HCT116 (cell line): ENCODE measurements around the gene DARS1. TPM values are rescaled to one million over a fixed set of nuclear protein-coding genes. Genes with fewer than 3 reads are reported as not detected.
A peak's percentile ranks its signal among the peaks of the same experiment; 100 is the strongest.

Experiments
- ATAC-seq: fragments of 200-7000 bp; cut with Tn5 transposase; 2 replicates; pipeline ENCODE4 v1.9.1; 2020; ENCODE audit warnings: mild to moderate bottlenecking, moderate library complexity
- BruUV-seq: library from RNA; stranded (reverse); fragments of 400-500 nt; replicated peaks from 2 replicates; lab custom pipeline; 2021; lab: Mats Ljungman, UMichigan
- CTCF ChIA-PET: fragments of 300-600 bp; sonication (Branson Sonifier 250); formaldehyde crosslinking; loops from one replicate; lab custom pipeline; 2021; ENCODE audit warnings: antibody characterized with exemption; lab: Charles Lee
- POLR2A ChIA-PET: fragments of 300-600, 350-600 bp; sonication (Branson Sonifier 250); formaldehyde crosslinking; loops from one replicate; lab custom pipeline; 2021; ENCODE audit warnings: antibody characterized with exemption; lab: Charles Lee
- RAD21 ChIA-PET, 2 experiments: fragments of 300-600 bp; sonication (Branson Sonifier 250); formaldehyde crosslinking; loops; one replicate each; lab custom pipeline; 2023; ENCODE audit warnings: low total read pairs in 2 of 2; ENCODE audit not compliant: uncharacterized antibody in 2 of 2, unreplicated experiment in 2 of 2, low non-redundant PET in 1 of 2; lab: Charles Lee
- DNase-seq: peaks from one replicate; pipeline ENCODE4 v3.0.0-alpha.2; 2010; ENCODE audit warnings: low read depth, low spot score
- H2AFZ ChIP-seq: fragments of 200-600 bp; shearing (Covaris generic), sonication (generic); 2 replicates; pipeline ENCODE4 v1.6.1; 2017; ENCODE audit warnings: low read depth, mixed run types, mixed read lengths, antibody characterized with exemption, low read length; ENCODE audit not compliant: poor library complexity, severe bottlenecking
- H3K27ac ChIP-seq: 2 replicates; pipeline ENCODE4 v1.5.1; 2012; ENCODE audit warnings: low read depth, low read length
- H3K27me3 ChIP-seq: fragments of 200-600 bp; sonication (generic); 2 replicates; pipeline ENCODE4 v1.6.1; 2016; ENCODE audit warnings: mixed run types, low read length, mixed read lengths; ENCODE audit not compliant: insufficient read depth
- H3K36me3 ChIP-seq, 2 experiments: fragments of 200-500 bp in 1 of 2; fragments of 200-600 bp in 1 of 2; sonication (Bioruptor generic) in 1 of 2; sonication (generic) in 1 of 2; 2 replicates each; pipeline versions ENCODE4 v1.5.1 to v1.6.1; 2014 to 2016; ENCODE audit warnings: low read length in 2 of 2, inconsistent platforms in 1 of 2, mixed read lengths in 1 of 2, mixed run types in 1 of 2; ENCODE audit not compliant: insufficient read depth in 2 of 2, control insufficient read depth in 1 of 2
- H3K4me1 ChIP-seq, 2 experiments: fragments of 200-600 bp in 1 of 2; sonication (generic) in 1 of 2; 2 replicates each; pipeline versions ENCODE4 v1.5.1 to v1.6.1; 2012 to 2017; ENCODE audit warnings: low read length in 2 of 2, inconsistent platforms in 1 of 2, mild to moderate bottlenecking in 1 of 2, mixed read lengths in 1 of 2, mixed run types in 1 of 2, moderate library complexity in 1 of 2; ENCODE audit not compliant: insufficient read depth in 2 of 2, control insufficient read depth in 1 of 2
- H3K4me2 ChIP-seq: fragments of 200-600 bp; sonication (generic); 2 replicates; pipeline ENCODE4 v1.6.1; 2017; ENCODE audit warnings: mixed run types, low read length, mixed read lengths
- H3K4me3 ChIP-seq, 2 experiments: fragments of 200-600 bp in 1 of 2; sonication (generic) in 1 of 2; replicated peaks in 1 of 2; 2 replicates each; pipeline ENCODE4 v1.5.1; 2011 to 2016; ENCODE audit warnings: low read length in 2 of 2, control low read depth in 1 of 2, low read depth in 1 of 2, mild to moderate bottlenecking in 1 of 2, mixed read lengths in 1 of 2, mixed run types in 1 of 2
- H3K79me2 ChIP-seq: fragments of 200-600 bp; sonication (generic); 2 replicates; pipeline ENCODE4 v1.6.1; 2017; ENCODE audit warnings: mild to moderate bottlenecking, mixed run types, low read length, moderate library complexity, mixed read lengths; ENCODE audit not compliant: insufficient read depth
- H3K9ac ChIP-seq: fragments of 200-600 bp; sonication (generic); 2 replicates; pipeline ENCODE4 v1.6.1; 2016; ENCODE audit warnings: low read length, mixed read lengths
- H3K9me2 ChIP-seq: fragments of 200-600 bp; sonication (generic), shearing (Covaris generic); 2 replicates; pipeline ENCODE4 v1.6.1; 2017; ENCODE audit warnings: mixed run types, mild to moderate bottlenecking, moderate library complexity; ENCODE audit not compliant: insufficient read depth
- H3K9me3 ChIP-seq, 2 experiments: fragments of 200-500 bp in 1 of 2; fragments of 200-600 bp in 1 of 2; sonication (Bioruptor generic) in 1 of 2; sonication (generic) in 1 of 2; 2 replicates each; pipeline ENCODE4 v1.6.1; 2014 to 2017; ENCODE audit warnings: low read length in 2 of 2, mixed read lengths in 2 of 2, inconsistent platforms in 1 of 2, low read depth in 1 of 2, mild to moderate bottlenecking in 1 of 2, mixed run types in 1 of 2, moderate library complexity in 1 of 2; ENCODE audit not compliant: control insufficient read depth in 1 of 2, insufficient read depth in 1 of 2
- H4K20me1 ChIP-seq: fragments of 200-600 bp; sonication (generic), shearing (Covaris generic); 2 replicates; pipeline ENCODE4 v1.6.1; 2017; ENCODE audit warnings: mixed run types, mild to moderate bottlenecking, moderate library complexity; ENCODE audit not compliant: insufficient read depth
- CEBPB ChIP-seq: IDR thresholded peaks from 2 replicates; pipeline ENCODE4 v1.6.1; 2012; ENCODE audit warnings: low read depth
- EGR1 ChIP-seq: IDR thresholded peaks from 2 replicates; pipeline ENCODE4 v1.6.1; 2012; ENCODE audit warnings: low read depth
- EZH2 ChIP-seq: fragments of 200-600 bp; sonication (generic); IDR thresholded peaks from 2 replicates; pipeline ENCODE4 v1.6.1; 2017; ENCODE audit warnings: antibody characterized with exemption, mixed run types
- EZH2phosphoT487 ChIP-seq: fragments of 200-600 bp; IDR thresholded peaks from 2 replicates; pipeline ENCODE4 v1.6.1; 2018; ENCODE audit warnings: antibody characterized with exemption, borderline replicate concordance
- FOSL1 ChIP-seq: IDR thresholded peaks from 2 replicates; pipeline ENCODE4 v1.6.1; 2012; ENCODE audit warnings: low read depth
- JUND ChIP-seq: IDR thresholded peaks from 2 replicates; pipeline ENCODE4 v1.6.1; 2012
- POLR2A ChIP-seq: IDR thresholded peaks from 2 replicates; pipeline ENCODE4 v1.7.0; 2011; ENCODE audit warnings: borderline replicate concordance; ENCODE audit not compliant: insufficient read depth, insufficient read length; ENCODE audit errors: extremely low read depth
- POLR2AphosphoS5 ChIP-seq: IDR thresholded peaks from 2 replicates; pipeline ENCODE4 v1.6.1; 2011; ENCODE audit warnings: mild to moderate bottlenecking, low read depth, low read length, moderate library complexity
- RAD21 ChIP-seq: IDR thresholded peaks from 2 replicates; pipeline ENCODE4 v1.6.1; 2012; ENCODE audit warnings: low read depth, mild to moderate bottlenecking
- SIN3A ChIP-seq: IDR thresholded peaks from 2 replicates; pipeline ENCODE4 v1.6.1; 2012; ENCODE audit warnings: low read depth
- SP1 ChIP-seq: IDR thresholded peaks from 2 replicates; pipeline ENCODE4 v1.6.1; 2012; ENCODE audit warnings: low read depth
- SRF ChIP-seq: IDR thresholded peaks from 2 replicates; pipeline ENCODE4 v1.6.1; 2012; ENCODE audit warnings: low read depth
- TCF7L2 ChIP-seq: IDR thresholded peaks from 2 replicates; pipeline ENCODE4 v1.7.0; 2011; ENCODE audit warnings: borderline replicate concordance, inconsistent platforms; ENCODE audit not compliant: insufficient read depth, insufficient read length; ENCODE audit errors: extremely low read depth
- YY1 ChIP-seq: IDR thresholded peaks from 2 replicates; pipeline ENCODE4 v1.6.1; 2011; ENCODE audit warnings: low read length, low read depth, moderate library complexity, mild to moderate bottlenecking; ENCODE audit not compliant: insufficient replicate concordance; ENCODE audit errors: extremely low read depth
- ZFX ChIP-seq: fragments of 450-650 bp; IDR thresholded peaks from 2 replicates; pipeline ENCODE4 v1.6.1; 2017
- ZNF274 ChIP-seq: fragments of 200-500 bp; sonication (Bioruptor generic); IDR thresholded peaks from 2 replicates; pipeline ENCODE4 v1.6.1; 2014; ENCODE audit warnings: mild to moderate bottlenecking, low read depth, low read length, inconsistent platforms
- intact Hi-C: fragments of 100-400 bp; cut with micrococcal nuclease; formaldehyde crosslinking; loops from 2 replicates; pipeline ENCODE4 v1.10.0; 2022
- total RNA-seq: library from RNA; stranded (reverse); gene quantifications from one replicate; pipeline ENCODE4 v1.2.1, GENCODE V29; 2021; ENCODE audit not compliant: unreplicated experiment
- TF ChIP-seq, protein P1 (sequence below), 3 experiments: fragments of 200-600 bp in 1 of 3; sonication (generic) in 1 of 3; IDR thresholded peaks in 2 of 3; conservative IDR thresholded peaks in 1 of 3; 2 replicates each; pipeline ENCODE4 v1.5.1; 2012 to 2017; ENCODE audit warnings: low read depth in 2 of 3, low read length in 2 of 3, antibody characterized with exemption in 1 of 3, borderline replicate concordance in 1 of 3, control low read depth in 1 of 3, mild to moderate bottlenecking in 1 of 3, mixed read lengths in 1 of 3, mixed run types in 1 of 3, moderate library complexity in 1 of 3; ENCODE audit not compliant: insufficient read depth in 1 of 3
- TF ChIP-seq, protein P2 (sequence below): IDR thresholded peaks from 2 replicates; pipeline ENCODE4 v1.6.1; 2011; ENCODE audit warnings: mild to moderate bottlenecking, low read length, moderate library complexity; ENCODE audit not compliant: insufficient replicate concordance; ENCODE audit errors: extremely low read depth
- TF ChIP-seq, protein P3 (sequence below): IDR thresholded peaks from 2 replicates; pipeline ENCODE4 v1.6.1; 2012
- TF ChIP-seq, protein P4 (sequence below): IDR thresholded peaks from 2 replicates; pipeline ENCODE4 v1.6.1; 2012; ENCODE audit warnings: low read depth

The DARS1 gene
- total RNA-seq, 1 experiment from 2014 or later: 94.8 TPM

DNA sequence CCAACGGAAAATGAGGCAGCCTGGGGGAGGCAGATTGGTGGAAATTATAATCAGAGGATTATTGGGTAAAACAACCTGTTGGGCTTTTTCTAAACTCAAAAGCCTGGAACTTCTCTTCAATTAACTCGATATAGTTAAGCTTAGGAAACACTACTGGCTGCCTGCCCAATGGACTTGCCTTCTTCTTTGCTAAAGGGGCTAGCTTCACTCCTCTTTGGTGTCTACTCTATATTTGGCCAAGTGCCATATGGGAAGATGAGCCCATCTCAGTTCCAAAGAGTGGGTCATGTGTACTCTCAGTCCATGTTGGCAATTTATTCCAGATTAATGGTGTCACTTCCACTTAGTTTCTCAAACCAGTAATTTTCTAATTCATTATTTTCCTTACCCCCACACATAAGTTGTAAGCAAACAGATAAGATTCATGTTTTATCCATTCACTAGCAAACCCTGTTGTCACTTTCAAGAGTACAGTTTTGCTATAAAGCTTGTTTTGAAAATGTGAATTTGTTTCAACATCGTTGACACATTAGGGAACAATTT lies 34.3 kb downstream of the DARS1 start:
- no peaks in the 10 kb centered on the region for H3K9me3 ChIP-seq

More for the DNA sequence above, 34.3 kb downstream of the DARS1 start:
- Histone ChIP-seq H3K4me2 (0 out of 2 replicates have a peak overlapping the region, but pooled peaks have one; percentile 80), H4K20me1 (peaks cover 7% of the 10 kb centered on the region; the same call in 1 of the 2 replicates), H3K27me3 (no peaks in the 10 kb centered on the region), H3K79me2 (peaks cover 77% of the 10 kb centered on the region), H3K9me2 (no peaks in the 10 kb centered on the region), H3K9ac (no peak overlapping the region), H3K4me1 (peaks cover 48 to 54% of the 10 kb centered on the region in 2 experiments), H3K36me3 (peaks cover 0 to 7% of the 10 kb centered on the region in 2 experiments; a peak in 1 of 4 replicates), H3K4me3 (no peak overlapping the region), H3K27ac (0 out of 2 replicates have a peak overlapping the region, but pooled peaks have one; percentile 2), H2AFZ (no peak overlapping the region)
- no peak for DNase-seq
- TF ChIP-seq RAD21: no peak
- TF ChIP-seq EZH2phosphoT487: no peak
- TF ChIP-seq, protein P1, sequence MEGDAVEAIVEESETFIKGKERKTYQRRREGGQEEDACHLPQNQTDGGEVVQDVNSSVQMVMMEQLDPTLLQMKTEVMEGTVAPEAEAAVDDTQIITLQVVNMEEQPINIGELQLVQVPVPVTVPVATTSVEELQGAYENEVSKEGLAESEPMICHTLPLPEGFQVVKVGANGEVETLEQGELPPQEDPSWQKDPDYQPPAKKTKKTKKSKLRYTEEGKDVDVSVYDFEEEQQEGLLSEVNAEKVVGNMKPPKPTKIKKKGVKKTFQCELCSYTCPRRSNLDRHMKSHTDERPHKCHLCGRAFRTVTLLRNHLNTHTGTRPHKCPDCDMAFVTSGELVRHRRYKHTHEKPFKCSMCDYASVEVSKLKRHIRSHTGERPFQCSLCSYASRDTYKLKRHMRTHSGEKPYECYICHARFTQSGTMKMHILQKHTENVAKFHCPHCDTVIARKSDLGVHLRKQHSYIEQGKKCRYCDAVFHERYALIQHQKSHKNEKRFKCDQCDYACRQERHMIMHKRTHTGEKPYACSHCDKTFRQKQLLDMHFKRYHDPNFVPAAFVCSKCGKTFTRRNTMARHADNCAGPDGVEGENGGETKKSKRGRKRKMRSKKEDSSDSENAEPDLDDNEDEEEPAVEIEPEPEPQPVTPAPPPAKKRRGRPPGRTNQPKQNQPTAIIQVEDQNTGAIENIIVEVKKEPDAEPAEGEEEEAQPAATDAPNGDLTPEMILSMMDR (IDR thresholded peaks at IDR 0.05 in 2 of 3, conservative IDR thresholded peaks at IDR 0.05 in 1 of 3; ENCODE audit: borderline replicate concordance in 1 of 3, insufficient read depth in 1 of 3, low read depth in 2 of 3, low read length in 2 of 3): no peak
- no peak for TF ChIP-seq TCF7L2
- TF ChIP-seq SIN3A: no peak
- TF ChIP-seq ZNF274: no peak
- TF ChIP-seq FOSL1: no peak
- TF ChIP-seq YY1: no peak
- TF ChIP-seq, protein P2, sequence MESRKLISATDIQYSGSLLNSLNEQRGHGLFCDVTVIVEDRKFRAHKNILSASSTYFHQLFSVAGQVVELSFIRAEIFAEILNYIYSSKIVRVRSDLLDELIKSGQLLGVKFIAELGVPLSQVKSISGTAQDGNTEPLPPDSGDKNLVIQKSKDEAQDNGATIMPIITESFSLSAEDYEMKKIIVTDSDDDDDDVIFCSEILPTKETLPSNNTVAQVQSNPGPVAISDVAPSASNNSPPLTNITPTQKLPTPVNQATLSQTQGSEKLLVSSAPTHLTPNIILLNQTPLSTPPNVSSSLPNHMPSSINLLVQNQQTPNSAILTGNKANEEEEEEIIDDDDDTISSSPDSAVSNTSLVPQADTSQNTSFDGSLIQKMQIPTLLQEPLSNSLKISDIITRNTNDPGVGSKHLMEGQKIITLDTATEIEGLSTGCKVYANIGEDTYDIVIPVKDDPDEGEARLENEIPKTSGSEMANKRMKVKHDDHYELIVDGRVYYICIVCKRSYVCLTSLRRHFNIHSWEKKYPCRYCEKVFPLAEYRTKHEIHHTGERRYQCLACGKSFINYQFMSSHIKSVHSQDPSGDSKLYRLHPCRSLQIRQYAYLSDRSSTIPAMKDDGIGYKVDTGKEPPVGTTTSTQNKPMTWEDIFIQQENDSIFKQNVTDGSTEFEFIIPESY: no peak
- no peak for TF ChIP-seq POLR2A
- TF ChIP-seq EGR1: no peak
- TF ChIP-seq SP1: no peak
- TF ChIP-seq POLR2AphosphoS5: no peak
- TF ChIP-seq, protein P3, sequence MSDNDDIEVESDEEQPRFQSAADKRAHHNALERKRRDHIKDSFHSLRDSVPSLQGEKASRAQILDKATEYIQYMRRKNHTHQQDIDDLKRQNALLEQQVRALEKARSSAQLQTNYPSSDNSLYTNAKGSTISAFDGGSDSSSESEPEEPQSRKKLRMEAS: no peak
- no peak for TF ChIP-seq EZH2
- TF ChIP-seq JUND: no peak
- no peak for TF ChIP-seq ZFX
- no peak for TF ChIP-seq CEBPB
- TF ChIP-seq, protein P4, sequence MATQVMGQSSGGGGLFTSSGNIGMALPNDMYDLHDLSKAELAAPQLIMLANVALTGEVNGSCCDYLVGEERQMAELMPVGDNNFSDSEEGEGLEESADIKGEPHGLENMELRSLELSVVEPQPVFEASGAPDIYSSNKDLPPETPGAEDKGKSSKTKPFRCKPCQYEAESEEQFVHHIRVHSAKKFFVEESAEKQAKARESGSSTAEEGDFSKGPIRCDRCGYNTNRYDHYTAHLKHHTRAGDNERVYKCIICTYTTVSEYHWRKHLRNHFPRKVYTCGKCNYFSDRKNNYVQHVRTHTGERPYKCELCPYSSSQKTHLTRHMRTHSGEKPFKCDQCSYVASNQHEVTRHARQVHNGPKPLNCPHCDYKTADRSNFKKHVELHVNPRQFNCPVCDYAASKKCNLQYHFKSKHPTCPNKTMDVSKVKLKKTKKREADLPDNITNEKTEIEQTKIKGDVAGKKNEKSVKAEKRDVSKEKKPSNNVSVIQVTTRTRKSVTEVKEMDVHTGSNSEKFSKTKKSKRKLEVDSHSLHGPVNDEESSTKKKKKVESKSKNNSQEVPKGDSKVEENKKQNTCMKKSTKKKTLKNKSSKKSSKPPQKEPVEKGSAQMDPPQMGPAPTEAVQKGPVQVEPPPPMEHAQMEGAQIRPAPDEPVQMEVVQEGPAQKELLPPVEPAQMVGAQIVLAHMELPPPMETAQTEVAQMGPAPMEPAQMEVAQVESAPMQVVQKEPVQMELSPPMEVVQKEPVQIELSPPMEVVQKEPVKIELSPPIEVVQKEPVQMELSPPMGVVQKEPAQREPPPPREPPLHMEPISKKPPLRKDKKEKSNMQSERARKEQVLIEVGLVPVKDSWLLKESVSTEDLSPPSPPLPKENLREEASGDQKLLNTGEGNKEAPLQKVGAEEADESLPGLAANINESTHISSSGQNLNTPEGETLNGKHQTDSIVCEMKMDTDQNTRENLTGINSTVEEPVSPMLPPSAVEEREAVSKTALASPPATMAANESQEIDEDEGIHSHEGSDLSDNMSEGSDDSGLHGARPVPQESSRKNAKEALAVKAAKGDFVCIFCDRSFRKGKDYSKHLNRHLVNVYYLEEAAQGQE: no peak
- TF ChIP-seq SRF: no peak
- ChIA-PET CTCF (no interaction called here), RAD21 (no interaction called here), POLR2A (no interaction called here)
- BruUV-seq: no TSS peak
- intact Hi-C loops: no loop called here
- ATAC-seq: no peak
